GM18502 (cell line): ENCODE measurements around the gene CADM2.

ENCODE experiments used
- ATAC-seq: cut with Tn5 transposase; IDR thresholded peaks from one replicate; pipeline ENCODE4 v1.9.1; 2021; ENCODE audit warnings: mild to moderate bottlenecking; ENCODE audit not compliant: unreplicated experiment, poor library complexity

Gene CADM2

DNA sequence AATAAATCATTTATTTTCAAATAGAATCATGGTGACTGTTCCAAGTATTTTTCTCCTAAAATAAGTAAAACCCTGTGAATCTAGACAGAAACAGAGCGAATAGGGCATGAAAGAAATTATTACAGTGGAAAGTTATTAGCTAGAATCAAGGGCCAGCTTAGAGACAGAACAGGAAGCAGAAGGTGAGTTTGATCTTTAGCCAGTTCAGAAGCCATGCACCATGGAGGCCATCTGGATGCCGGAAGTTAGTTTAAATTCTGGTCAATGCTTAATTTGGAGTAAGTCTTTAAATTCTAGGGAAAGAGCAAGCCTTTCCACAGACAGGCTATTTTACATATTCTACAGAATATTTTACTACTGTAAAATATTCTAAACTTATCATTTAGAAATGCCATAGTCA lies 574.8 kb downstream of the CADM2 start:
- no peak for ATAC-seq

DNA sequence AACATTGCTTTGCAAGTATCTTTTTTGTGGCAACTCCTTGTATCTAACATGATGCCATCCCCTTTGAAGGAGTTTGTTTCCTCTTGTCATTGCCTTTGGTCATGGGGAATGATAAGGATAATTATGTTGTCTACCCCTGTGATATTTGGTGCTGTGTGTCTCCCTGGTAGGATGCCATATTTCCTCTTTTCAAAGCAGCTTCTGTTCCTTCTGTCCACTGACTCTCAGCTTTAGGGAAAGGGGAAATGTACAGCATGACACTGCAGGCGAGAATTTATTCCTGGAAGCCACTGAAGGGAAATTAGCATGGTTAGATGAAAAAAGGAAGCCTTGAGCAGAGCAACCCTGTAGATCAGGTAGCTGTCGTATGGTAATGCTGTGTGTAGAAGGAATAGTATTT lies 576.7 kb downstream of the CADM2 start:
- no peak for ATAC-seq

DNA sequence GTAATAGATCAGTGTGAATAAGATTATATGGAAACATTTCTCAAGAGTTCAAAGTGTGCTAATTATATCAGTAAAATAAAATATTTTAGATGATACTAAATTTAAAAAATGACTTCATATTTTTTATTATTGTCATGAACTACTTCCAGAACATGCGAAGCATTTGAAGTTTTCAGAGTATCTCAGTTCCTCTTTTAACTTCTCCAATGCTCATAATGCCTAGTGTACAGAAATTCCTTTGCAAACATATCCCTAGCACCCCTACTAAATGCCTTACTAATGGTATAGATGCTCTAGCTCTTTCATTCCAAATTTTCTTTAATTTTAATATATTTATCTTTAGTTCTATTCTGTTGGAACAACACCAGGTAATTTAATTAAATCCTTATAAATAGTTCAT lies 580.4 kb downstream of the CADM2 start:
- no peak for ATAC-seq

DNA sequence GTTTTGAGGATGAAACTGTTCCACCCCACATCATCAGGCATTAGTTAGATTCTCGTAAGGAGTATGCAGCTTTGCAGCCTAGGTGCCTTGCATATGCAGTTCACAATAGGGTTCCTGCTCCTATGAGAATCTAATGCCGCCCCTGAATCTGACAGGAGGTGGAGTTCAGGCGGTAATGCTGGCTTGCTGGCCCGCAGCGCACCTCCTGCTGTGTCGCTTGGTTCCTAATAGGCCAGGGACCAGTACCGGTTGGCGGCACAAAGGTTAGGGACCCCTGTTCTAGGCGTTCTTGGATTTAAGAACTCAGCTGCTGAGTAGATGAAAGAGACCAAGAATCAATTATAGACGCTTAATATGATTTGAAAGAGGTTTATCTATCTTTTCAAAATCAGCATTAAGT lies 595.4 kb downstream of the CADM2 start:
- no peak for ATAC-seq

DNA sequence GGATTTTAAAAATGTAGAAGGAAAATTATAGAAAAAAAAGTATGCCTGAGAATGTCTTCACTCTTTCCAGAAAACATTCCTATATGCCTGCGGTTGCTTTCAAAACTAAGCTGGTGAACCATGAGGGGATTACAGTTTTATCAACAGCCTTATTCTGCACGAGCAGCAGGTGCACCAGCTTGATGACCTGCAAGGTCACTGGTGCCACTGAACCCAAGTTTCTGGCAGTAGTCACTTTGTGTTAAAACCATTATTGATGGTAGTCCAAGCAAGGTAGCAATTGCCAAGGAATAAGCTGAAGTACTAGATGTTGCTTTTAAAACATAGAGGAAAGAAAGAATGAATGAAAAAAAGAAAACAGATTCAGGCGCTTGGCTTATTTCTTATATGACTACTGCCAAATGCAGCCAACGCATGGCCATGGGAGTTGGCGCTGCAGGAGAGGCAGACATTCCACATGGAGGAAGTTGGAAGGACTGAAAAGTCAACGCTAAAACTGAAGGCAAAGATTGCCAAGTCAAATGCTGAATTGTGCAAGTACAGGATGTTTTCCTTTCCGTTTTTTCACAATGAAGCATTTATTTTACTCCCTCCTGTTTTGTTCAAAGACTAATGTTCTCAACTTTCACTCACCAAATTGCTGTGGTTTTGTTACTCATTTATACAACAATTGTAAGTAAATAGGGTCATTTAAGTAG lies 601.4 kb downstream of the CADM2 start:
- ATAC-seq, result no peak

DNA sequence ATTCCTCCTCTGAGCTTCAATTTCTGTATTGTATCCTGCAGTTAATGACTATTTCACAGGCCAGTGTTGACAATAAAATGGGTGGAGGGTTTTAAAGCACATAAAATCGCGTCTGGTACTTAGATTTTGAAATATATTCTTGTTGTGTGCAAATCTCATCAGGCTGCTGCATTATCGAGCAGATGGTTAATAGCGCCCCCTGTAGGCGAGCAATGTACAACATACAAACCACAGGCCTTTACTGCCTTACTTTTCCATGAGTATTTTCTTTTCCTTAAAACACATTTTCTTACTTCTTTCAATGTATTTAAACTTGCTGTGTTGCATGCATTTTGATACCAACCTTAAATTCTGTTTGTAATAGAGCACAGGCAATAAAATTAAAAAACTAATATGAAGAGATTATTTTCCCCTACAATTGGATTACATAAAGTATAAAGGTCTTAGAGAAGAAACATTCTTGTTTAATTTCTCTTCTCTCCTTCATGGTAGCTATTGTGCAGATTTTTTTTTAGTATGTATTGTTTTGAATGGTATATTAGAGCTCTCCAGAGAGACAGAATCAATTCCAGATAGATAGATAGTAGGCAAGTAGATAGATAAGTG lies 608.4 kb downstream of the CADM2 start:
- ATAC-seq, result peak; percentile 76

DNA sequence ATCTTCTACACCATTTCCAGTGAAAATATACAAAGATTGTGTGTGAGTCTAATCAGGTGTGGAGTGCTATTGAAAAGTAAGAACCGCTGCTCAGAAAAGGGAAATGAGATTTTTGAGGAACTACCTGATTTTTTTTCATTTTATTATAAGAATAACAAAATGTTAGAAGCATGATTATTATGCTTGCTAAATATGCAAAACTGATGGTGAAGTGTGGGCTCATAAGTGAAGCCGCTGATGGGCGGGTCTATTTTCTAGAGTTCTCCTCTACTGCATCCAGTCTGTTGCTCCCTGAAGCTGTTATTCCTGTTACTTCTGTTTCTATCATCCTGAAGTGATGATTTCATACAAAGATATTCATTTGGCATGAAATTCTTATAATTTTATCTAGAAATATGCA lies 612.0 kb downstream of the CADM2 start:
- ATAC-seq, result no peak

DNA sequence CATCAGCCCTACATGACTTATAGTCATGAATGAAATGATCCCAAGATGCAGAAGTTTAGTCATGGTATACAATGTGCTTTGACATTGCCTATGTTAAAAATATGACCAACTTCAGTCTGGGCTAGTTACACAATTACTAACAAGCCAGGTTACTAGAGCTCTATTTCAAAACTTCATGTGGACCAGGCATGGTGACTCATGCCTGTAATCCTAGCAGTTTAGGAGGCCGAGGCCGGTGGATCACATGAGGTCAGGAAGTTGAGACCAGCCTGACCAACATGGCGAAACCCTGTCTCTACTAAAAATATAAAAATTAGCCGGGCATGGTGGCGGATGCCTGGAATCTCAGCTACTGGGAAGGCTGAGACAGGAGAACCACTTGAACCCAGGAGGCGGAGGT lies 613.0 kb downstream of the CADM2 start:
- no peak for ATAC-seq

DNA sequence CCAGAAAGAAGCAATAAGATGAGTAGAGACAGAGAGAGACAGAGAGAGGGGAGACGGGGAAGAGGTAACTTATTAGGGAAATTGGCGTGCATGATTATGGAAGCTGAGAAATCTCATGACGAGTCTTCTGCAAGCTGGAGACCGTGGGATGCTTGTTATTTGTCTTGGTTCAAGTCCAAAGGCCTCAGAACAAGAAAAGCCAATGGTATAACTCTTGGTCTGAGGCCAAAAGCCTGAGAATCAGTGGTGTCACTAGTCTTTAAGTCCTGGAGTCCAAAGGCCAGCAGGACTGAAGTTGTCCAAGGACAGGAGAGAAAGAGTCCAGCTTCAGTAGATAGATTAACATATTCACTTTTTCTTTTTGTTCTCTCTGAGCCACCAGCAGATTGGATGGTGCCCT lies 613.6 kb downstream of the CADM2 start:
- no peak for ATAC-seq

DNA sequence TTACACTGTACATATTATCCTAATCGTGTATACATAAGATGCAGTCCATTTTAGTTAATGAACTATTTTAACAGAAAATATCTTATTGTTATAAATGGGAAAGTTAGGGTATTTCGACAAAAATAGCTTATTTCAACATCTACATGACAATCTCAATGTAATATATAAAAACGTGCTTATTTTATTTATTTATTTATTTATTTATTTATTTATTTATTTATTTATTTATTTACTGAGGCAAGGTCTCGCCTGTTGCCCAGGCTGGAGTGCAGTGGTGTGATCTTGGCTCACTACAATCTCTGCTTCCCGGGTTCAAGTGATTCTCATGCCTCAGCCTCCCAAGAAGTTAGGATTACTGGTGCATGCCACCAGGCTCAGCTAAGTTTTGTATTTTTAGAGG lies 614.2 kb downstream of the CADM2 start:
- ATAC-seq, result no peak

DNA sequence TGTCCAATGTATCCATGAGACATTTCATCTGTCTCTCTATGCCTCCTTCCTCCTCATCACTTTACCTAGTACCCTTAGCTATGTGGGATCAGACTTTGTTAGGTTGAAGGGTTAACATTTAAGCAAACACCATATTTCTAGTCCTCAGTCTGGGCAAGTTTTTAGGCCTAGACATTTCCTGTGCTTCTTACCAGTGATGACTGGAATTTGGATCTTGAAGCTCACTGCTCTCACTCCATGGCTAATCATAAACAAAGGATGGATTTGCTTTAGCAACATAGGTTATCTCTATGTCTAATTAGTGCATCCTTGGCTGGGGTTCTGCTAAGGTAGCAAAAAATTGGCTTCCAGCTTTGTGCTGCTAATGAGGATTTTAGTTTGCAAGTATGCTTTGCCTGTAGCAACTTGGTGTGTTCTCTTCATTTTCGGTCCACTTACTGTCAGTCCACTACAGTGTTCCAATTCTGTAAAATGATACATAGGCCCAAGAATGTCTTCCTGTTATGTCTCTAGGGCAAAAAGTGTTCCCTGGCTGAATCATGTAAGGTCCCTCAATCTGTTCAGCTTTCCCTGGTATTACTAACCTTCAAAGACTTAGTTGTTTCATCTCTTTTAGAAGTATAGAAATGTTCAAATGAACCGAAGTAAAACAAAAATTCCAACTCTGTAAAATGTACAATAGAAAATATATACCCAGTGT lies 615.4 kb downstream of the CADM2 start:
- no peak for ATAC-seq

DNA sequence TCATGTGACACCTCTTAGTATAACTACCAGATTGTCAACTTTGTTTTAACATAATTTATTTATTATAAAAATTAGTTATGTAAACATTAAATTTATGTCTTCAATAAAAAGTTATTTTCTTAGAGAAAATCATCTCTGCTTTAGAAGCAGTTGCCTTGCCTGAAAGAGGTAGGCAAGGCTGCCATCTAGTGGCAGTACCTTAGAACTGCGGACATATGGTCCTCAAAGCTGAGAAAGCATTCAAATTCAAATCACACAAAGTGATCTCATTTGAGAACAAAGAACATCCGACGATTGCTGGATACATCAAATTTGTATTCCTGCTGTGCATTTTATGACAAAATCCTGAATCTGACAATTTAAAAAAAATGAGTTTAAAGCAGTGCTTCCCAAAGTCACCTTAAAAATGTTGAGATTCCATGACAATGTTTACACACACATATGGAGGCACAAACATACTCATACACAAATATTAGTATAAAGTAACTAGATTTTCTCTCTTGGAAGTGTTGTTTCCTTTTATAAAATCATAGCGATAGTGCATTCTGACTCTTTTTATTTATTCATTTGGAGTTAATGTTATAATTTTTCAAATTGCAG lies 617.4 kb downstream of the CADM2 start:
- peak; percentile 90 for ATAC-seq

DNA sequence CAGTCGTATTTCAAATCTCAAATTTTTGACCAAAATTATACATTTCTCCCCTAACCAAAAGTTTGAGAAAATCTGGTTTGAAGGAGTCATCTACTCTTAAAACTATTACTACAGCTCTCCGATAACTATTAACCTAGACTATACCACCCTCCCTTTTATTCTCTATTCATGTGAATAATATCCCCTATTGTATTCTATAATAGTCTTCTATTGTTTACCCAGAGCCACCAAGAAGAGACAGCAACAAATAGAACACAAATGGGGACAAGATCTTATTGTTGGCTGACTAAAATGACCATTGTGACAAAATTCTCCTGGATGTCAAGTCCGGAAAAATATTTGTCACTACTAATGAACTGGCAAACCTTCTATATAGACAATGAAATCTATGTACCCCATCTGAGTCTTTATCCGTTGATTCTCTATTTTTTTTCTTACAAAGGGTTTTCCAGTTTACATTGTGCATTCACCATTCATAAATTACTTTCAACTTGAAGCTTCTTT lies 618.0 kb downstream of the CADM2 start:
- ATAC-seq, result no peak

DNA sequence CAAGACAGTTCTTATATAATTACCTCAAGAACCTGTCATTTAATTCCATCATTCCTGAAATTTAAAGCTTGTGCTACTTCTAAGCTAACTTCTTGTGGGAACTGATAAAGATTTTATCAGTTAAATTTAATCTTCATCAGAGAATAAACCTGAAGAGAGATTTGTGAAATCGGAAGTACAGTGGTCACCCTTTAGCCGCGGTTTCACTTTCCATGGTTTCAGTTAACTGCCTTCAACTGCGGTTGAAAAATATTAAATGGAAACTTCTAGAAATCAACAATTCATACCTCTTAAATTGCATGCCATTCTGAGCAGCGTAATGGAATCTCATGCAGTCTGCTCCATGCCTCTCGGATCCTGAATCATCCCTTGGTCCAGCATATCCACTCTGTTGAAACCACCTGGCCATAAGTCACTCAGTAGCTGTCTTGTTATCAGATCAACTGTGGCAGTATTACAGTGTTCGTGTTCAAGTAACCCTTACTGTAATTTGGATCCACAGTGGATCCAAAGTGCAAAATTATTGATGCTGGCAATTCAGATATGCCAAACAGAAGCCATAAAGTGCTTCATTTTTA lies 626.1 kb downstream of the CADM2 start:
- ATAC-seq, result peak; percentile 72

DNA sequence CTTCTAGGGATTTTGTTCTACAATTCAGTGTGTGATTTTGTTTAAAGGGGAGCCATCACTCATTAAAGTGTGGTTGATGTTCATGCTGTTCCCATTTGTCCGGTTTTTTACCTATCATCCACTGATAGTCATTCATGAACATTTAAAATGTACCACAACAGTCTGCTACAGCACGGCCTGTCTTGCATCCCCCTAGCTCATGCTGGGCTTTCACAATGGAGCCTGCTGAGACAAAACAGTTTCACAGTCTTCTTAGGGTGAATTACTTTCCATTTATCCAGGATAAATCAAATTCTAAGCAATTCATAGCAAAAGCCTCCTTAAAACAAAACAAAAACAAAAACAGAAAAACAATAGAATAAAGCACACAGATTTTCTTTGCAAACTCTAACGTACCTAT lies 627.2 kb downstream of the CADM2 start:
- no peak for ATAC-seq

DNA sequence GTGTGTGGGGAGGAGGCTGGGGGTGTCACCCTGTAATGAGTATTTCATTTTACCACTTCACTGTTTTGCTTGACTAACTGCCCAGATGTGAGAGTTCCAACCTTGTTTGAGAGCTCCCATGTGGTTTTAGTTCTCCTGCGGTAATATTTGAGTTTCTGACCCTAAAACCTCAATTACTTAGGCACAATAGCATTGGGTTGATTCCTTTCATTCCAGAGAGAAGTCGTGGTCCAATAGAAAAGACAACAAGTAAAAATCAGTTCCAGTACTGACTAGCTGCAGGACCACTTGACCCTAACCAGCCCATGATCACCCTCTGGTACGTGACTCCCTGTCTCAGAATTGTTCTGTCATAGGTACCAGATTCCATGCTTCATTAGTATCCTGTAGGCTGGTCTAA lies 630.4 kb downstream of the CADM2 start:
- no peak for ATAC-seq

DNA sequence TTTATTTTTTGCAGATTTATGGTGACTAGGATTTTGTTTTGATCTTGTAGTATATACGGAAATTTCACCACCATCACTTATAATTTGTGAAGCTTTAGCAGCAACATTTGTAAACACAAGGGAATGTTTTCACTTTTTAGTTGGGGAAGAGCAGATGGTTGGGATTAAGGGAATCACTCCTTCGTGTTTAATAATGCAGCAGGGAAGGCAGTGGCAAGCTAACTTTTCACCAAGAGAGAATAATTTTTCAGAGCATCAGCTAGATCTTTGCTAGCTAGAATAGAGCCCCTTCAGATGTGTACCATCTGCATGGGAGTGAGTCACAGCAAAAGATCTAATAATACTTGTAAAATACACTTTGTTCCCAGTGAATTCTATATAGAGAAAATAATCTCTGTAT lies 632.7 kb downstream of the CADM2 start:
- ATAC-seq, result no peak

DNA sequence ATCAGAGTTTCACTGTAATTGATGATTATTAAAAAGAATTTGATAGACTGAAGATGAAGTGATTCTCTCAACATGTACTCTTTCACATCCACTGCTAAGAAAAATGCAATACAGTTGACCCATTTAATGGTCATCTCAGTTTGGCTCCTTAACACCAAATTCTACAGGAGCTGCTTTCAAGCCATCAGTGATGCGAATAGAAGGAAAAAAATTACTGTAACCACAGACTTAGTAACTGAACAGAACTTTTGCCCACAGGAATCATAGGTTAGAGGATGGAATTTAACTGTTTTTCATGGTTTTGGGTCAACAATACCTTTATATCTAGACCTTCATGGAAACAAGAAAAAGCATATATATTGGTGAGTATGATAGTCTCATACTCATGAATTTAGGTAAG lies 633.5 kb downstream of the CADM2 start:
- ATAC-seq, result no peak

DNA sequence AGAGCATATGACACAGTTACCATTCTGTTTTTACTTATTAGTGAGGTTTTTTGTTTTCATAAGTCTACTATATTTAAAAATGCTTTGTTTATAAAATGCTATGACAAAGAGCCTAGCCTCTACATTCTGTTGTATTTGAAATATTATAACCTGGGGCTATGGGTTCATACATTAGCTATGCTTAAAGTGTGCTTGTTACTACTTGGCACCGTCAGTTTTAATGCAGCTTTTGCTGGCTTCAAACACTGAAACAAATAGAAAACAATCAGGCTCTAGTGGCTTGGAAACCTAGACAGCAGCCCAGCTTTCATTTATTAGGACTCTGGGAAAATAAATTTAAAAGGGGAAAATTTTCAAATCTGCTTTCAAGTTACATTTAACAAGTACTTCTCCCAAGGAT lies 635.9 kb downstream of the CADM2 start:
- ATAC-seq, result no peak

DNA sequence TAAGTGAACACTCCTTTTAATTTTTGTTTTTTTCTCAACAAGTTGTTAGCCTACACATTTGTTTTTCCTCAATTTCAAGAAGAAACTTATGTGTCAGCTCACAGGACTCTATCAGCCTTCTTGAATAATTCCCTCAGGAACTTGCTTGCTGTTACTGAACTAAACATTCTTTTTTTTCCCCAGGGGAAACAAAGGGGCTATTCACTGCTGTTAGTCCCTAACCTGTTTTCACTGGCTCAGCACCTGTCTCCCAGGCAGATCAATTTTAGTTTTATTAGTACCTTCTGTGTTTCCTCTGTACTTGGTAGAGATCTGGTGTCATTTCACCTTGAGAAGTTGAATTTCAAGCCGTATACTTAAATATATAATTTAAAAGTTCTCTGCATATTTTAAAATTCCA lies 644.6 kb downstream of the CADM2 start:
- ATAC-seq, result no peak

DNA sequence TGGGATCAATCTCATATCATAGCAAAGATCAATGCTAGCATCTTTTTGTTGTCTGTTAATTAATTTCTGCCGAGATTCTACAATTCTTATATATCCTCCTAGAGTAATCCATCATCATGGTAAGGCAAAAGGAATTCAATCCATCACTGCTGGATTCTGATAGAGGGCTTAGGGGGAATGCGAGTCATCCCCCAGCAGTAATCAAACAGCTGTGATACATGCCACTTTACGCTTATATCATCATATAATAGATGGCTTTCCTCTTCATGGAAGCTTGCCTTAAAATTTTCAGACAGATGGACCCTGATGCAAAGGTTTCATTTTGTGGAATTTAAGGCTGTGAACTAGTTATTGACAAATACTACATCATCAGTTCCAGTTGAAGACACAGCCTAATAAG lies 645.9 kb downstream of the CADM2 start:
- no peak for ATAC-seq
